DMS114 treated with DMSO at 0.1 percent for 48 hours (cell line): ENCODE results near the gene ACSM2A.
"Not testable (repeated sequence)": the region's sequence is repeated elsewhere in the genome, so short reads cannot be mapped to it uniquely, and the experiment has no call there.

Source experiments
- DNase-seq: peaks from one replicate; lab custom pipeline; 2025; ENCODE audit not compliant: unreplicated experiment; lab: John Stamatoyannopoulos, UW

The ACSM2A gene

GRCh38 chr16:20453633-20454032 is 2.3 kb downstream of the ACSM2A start:
- DNase-seq = not testable (repeated sequence)

GRCh38 chr16:20459227-20459626 is 7.9 kb downstream of the ACSM2A start:
- not testable (repeated sequence) for DNase-seq

- DNase-seq = not testable (repeated sequence)
Observed at GRCh38 chr16:20460313-20460712, 9.0 kb downstream of the ACSM2A start.

GRCh38 chr16:20468954-20469353 is 17.6 kb downstream of the ACSM2A start:
- DNase-seq = not testable (repeated sequence)

GRCh38 chr16:20469930-20470329 is 18.6 kb downstream of the ACSM2A start:
- DNase-seq = not testable (repeated sequence)

- not testable (repeated sequence) for DNase-seq
Observed at GRCh38 chr16:20470732-20471131, 19.4 kb downstream of the ACSM2A start.

GRCh38 chr16:20477188-20477744 is 25.9 kb downstream of the ACSM2A start:
- DNase-seq = not testable (repeated sequence)

- not testable (repeated sequence) for DNase-seq
Observed at GRCh38 chr16:20483989-20484388, 32.7 kb downstream of the ACSM2A start.

GRCh38 chr16:20484726-20485125 is 33.4 kb downstream of the ACSM2A start:
- DNase-seq = no peak

GRCh38 chr16:20485408-20485807 is 34.1 kb downstream of the ACSM2A start:
- no peak for DNase-seq

GRCh38 chr16:20490994-20491393 is 39.7 kb downstream of the ACSM2A start:
- not testable (repeated sequence) for DNase-seq

- not testable (repeated sequence) for DNase-seq
Observed at GRCh38 chr16:20491448-20491847, 40.1 kb downstream of the ACSM2A start.

GRCh38 chr16:20504418-20504817 is 53.1 kb downstream of the ACSM2A start:
- DNase-seq = no peak

- DNase-seq = no peak
Observed at GRCh38 chr16:20507280-20507679, 56.0 kb downstream of the ACSM2A start.

GRCh38 chr16:20510323-20510722 is 59.0 kb downstream of the ACSM2A start:
- DNase-seq = no peak

GRCh38 chr16:20515688-20516090 is 64.4 kb downstream of the ACSM2A start:
- DNase-seq = no peak

- DNase-seq = no peak
Observed at GRCh38 chr16:20517149-20517548, 65.8 kb downstream of the ACSM2A start.

GRCh38 chr16:20519231-20519630 is 67.9 kb downstream of the ACSM2A start:
- DNase-seq = no peak

- DNase-seq = no peak
Observed at GRCh38 chr16:20520103-20520502, 68.8 kb downstream of the ACSM2A start.

GRCh38 chr16:20531795-20532194 is 80.5 kb downstream of the ACSM2A start:
- DNase-seq = not testable (repeated sequence)

GRCh38 chr16:20532284-20532792 is 81.0 kb downstream of the ACSM2A start:
- not testable (repeated sequence) for DNase-seq

GRCh38 chr16:20536669-20537068 is 85.3 kb downstream of the ACSM2A start:
- not testable (repeated sequence) for DNase-seq
